Mesendoderm (in vitro differentiated cells): ENCODE data around the gene FBXL14.

ENCODE experiments used
- DNase-seq: peaks from one replicate; pipeline ENCODE4 v3.0.0; 2013
- H2AK5ac ChIP-seq: 2 replicates; pipeline ENCODE4 v1.6.1; 2013; ENCODE audit warnings: low read length, inconsistent platforms
- H2BK120ac ChIP-seq: 2 replicates; pipeline ENCODE4 v1.6.1; 2013; ENCODE audit warnings: low read depth, mild to moderate bottlenecking, low read length, moderate library complexity, mixed read lengths
- H2BK15ac ChIP-seq: replicated peaks from 2 replicates; pipeline ENCODE4 v1.6.1; 2013; ENCODE audit warnings: low read depth, mild to moderate bottlenecking, moderate library complexity
- H2BK5ac ChIP-seq: 2 replicates; pipeline ENCODE4 v1.6.1; 2013; ENCODE audit warnings: low read length, inconsistent platforms
- H3K18ac ChIP-seq: 2 replicates; pipeline ENCODE4 v1.6.1; 2013; ENCODE audit warnings: mild to moderate bottlenecking, low read length, mixed read lengths
- H3K23ac ChIP-seq: one replicate; pipeline ENCODE4 v1.6.1; 2013; ENCODE audit warnings: low read length
- H3K27ac ChIP-seq: 2 replicates; pipeline ENCODE4 v1.5.1; 2013; ENCODE audit warnings: low read depth, mild to moderate bottlenecking, inconsistent platforms, low read length, moderate library complexity
- H3K27me3 ChIP-seq: 2 replicates; pipeline ENCODE4 v1.6.1; 2013; ENCODE audit warnings: low read length, control low read depth, mild to moderate bottlenecking, inconsistent platforms; ENCODE audit not compliant: insufficient read depth, poor library complexity
- H3K36me3 ChIP-seq: 2 replicates; pipeline ENCODE4 v1.6.1; 2013; ENCODE audit warnings: low read length, inconsistent platforms; ENCODE audit not compliant: control insufficient read depth, insufficient read depth
- H3K4ac ChIP-seq: one replicate; pipeline ENCODE4 v1.6.1; 2013; ENCODE audit warnings: low read depth, mild to moderate bottlenecking, low read length, moderate library complexity
- H3K4me1 ChIP-seq: 2 replicates; pipeline ENCODE4 v1.6.1; 2013; ENCODE audit warnings: low read depth, low read length, inconsistent platforms; ENCODE audit not compliant: control insufficient read depth
- H3K4me2 ChIP-seq: 2 replicates; pipeline ENCODE4 v1.6.1; 2013; ENCODE audit warnings: low read length
- H3K4me3 ChIP-seq: 2 replicates; pipeline ENCODE4 v1.5.1; 2013; ENCODE audit warnings: mild to moderate bottlenecking, low read length
- H3K56ac ChIP-seq: one replicate; pipeline ENCODE4 v1.6.1; 2013; ENCODE audit warnings: low read length
- H3K79me1 ChIP-seq: 2 replicates; pipeline ENCODE4 v1.6.1; 2013; ENCODE audit warnings: low read length, inconsistent platforms
- H3K79me2 ChIP-seq: 2 replicates; pipeline ENCODE4 v1.6.1; 2013; ENCODE audit warnings: mild to moderate bottlenecking, low read length; ENCODE audit not compliant: control insufficient read depth, insufficient read depth
- H3K9ac ChIP-seq: 2 replicates; pipeline ENCODE4 v1.6.1; 2013; ENCODE audit warnings: low read length, inconsistent platforms
- H4K5ac ChIP-seq: one replicate; pipeline ENCODE4 v1.6.1; 2013; ENCODE audit warnings: low read length
- H4K8ac ChIP-seq: one replicate; pipeline ENCODE4 v1.6.1; 2013; ENCODE audit warnings: low read depth, mild to moderate bottlenecking, control low read depth, low read length, moderate library complexity
- WGBS: extraction: QIAGEN DNeasy Blood & Tissue Kit; methylation state at CpG from one replicate; pipeline ENCODE4 v1.1.7; 2013; ENCODE audit warnings: low lambda C conversion rate, missing lambda C conversion rate; ENCODE audit not compliant: insufficient coverage; ENCODE audit errors: extremely low coverage; 5-methylcytosine and 5-hydroxymethylcytosine counted together

The FBXL14 gene

DNA sequence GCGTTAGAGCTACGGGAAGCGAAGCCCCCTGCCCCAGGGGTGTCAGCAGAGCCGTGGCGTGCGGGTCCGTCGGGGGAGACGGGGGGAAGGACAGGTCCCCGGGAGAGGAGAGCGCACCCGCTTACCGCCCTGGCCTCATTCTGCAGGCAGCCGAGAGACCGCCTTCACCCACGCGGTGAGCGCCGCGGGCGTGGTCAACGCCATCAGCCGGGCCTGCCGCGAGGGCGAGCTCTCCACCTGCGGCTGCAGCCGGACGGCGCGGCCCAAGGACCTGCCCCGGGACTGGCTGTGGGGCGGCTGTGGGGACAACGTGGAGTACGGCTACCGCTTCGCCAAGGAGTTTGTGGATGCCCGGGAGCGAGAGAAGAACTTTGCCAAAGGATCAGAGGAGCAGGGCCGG lies 45.2 kb upstream of the FBXL14 start:
- no peaks in the 10 kb centered on the region for H3K36me3 ChIP-seq
- no peak overlapping the region for H2BK120ac ChIP-seq
- no peak overlapping the region for H3K27ac ChIP-seq
- no peaks in the 10 kb centered on the region for H3K27me3 ChIP-seq
- no peak overlapping the region for H3K23ac ChIP-seq
- no peak overlapping the region for H3K18ac ChIP-seq
- H3K4me2 ChIP-seq = no peak overlapping the region
- no peak overlapping the region for H2BK15ac ChIP-seq
- no peaks in the 10 kb centered on the region for H3K4me1 ChIP-seq
- no peak for DNase-seq
- H3K9ac ChIP-seq = no peak overlapping the region
- WGBS = no CpG with 5 or more reads among the region's 40 CpGs
- H2AK5ac ChIP-seq = no peak overlapping the region
- no peak overlapping the region for H3K4me3 ChIP-seq
- no peaks in the 10 kb centered on the region for H3K79me2 ChIP-seq
- H3K4ac ChIP-seq = no peak overlapping the region
- H2BK5ac ChIP-seq = no peak overlapping the region
- no peak overlapping the region for H4K8ac ChIP-seq
- no peaks in the 10 kb centered on the region for H3K79me1 ChIP-seq
- H3K56ac ChIP-seq = peak overlapping the region; percentile 50
- H4K5ac ChIP-seq = no peak overlapping the region

GRCh38 chr12:1638203-1638602 lies 43.8 kb upstream of the FBXL14 start:
- Histone ChIP-seq H3K18ac (no peak overlapping the region), H2AK5ac (no peak overlapping the region), H3K4me3 (no peak overlapping the region), H3K4me1 (peaks cover 4% of the 10 kb centered on the region), H3K56ac (no peak overlapping the region), H4K5ac (no peak overlapping the region), H3K9ac (no peak overlapping the region), H2BK15ac (no peak overlapping the region), H3K79me1 (no peaks in the 10 kb centered on the region), H3K4me2 (no peak overlapping the region), H3K27me3 (no peaks in the 10 kb centered on the region), H3K27ac (no peak overlapping the region), H4K8ac (no peak overlapping the region), H3K23ac (no peak overlapping the region), H3K79me2 (no peaks in the 10 kb centered on the region), H3K36me3 (no peaks in the 10 kb centered on the region), H2BK120ac (no peak overlapping the region), H2BK5ac (no peak overlapping the region), H3K4ac (no peak overlapping the region)
- WGBS = no CpG with 5 or more reads among the region's 5 CpGs
- DNase-seq = no peak

- Histone ChIP-seq H2AK5ac (no peak overlapping the region), H3K36me3 (no peaks in the 10 kb centered on the region), H3K18ac (no peak overlapping the region), H4K5ac (no peak overlapping the region), H3K56ac (no peak overlapping the region), H2BK120ac (no peak overlapping the region), H3K79me2 (no peaks in the 10 kb centered on the region), H3K79me1 (no peaks in the 10 kb centered on the region), H2BK15ac (no peak overlapping the region), H3K23ac (no peak overlapping the region), H4K8ac (no peak overlapping the region), H3K27me3 (no peaks in the 10 kb centered on the region), H3K27ac (no peak overlapping the region), H3K9ac (no peak overlapping the region), H3K4ac (no peak overlapping the region), H3K4me3 (no peak overlapping the region), H3K4me2 (no peak overlapping the region), H2BK5ac (no peak overlapping the region), H3K4me1 (peaks cover 9% of the 10 kb centered on the region)
- no peak for DNase-seq
- WGBS = no CpG with 5 or more reads among the region's 11 CpGs
Observed at GRCh38 chr12:1635301-1636095, 41.1 kb upstream of the FBXL14 start.

DNA sequence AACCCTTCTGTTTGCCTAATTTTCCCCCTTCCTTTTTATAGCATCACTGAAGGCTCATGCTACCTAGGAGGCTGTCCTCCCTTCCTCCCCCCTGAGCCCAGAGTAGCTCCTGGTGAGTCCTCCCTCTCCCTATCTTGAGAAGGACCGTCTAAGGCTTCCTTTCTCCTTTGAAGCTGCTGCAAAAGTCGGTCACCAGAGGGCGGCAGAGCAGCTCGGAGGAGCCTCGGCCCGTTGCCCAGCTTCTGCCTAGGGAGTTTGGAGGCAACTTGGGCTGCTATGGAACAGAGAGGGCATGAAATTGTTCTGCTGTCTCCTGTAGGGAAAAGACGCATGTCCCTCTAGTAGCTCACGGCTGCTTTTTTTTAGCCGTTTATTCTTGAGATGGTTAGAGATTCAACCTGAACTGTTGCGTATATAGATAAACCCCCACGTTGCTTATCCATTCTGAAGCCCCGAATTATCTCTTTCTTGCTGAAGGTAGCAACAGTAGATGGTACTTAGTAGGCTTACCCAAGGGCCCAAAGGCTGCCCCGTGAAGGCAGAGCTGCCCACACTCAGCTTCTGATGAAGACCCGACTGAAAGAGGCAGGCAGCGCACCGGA lies 40.3 kb upstream of the FBXL14 start:
- H3K9ac ChIP-seq = no peak overlapping the region
- H2AK5ac ChIP-seq = no peak overlapping the region
- whole genome bisulfite sequencing = no CpG with 5 or more reads among the region's 16 CpGs
- H3K27ac ChIP-seq = no peak overlapping the region
- no peak overlapping the region for H2BK15ac ChIP-seq
- H2BK5ac ChIP-seq = no peak overlapping the region
- no peak overlapping the region for H3K4ac ChIP-seq
- H3K4me3 ChIP-seq = no peak overlapping the region
- peaks cover 9% of the 10 kb centered on the region for H3K4me1 ChIP-seq
- H4K8ac ChIP-seq = no peak overlapping the region
- H3K23ac ChIP-seq = no peak overlapping the region
- H2BK120ac ChIP-seq = no peak overlapping the region
- H3K56ac ChIP-seq = peak overlapping the region; percentile 58
- H3K18ac ChIP-seq = no peak overlapping the region
- H3K79me1 ChIP-seq = no peaks in the 10 kb centered on the region
- H3K27me3 ChIP-seq = no peaks in the 10 kb centered on the region
- no peak overlapping the region for H3K4me2 ChIP-seq
- H3K79me2 ChIP-seq = no peaks in the 10 kb centered on the region
- no peak overlapping the region for H4K5ac ChIP-seq
- no peaks in the 10 kb centered on the region for H3K36me3 ChIP-seq
- peak; percentile 88 for DNase-seq

DNA sequence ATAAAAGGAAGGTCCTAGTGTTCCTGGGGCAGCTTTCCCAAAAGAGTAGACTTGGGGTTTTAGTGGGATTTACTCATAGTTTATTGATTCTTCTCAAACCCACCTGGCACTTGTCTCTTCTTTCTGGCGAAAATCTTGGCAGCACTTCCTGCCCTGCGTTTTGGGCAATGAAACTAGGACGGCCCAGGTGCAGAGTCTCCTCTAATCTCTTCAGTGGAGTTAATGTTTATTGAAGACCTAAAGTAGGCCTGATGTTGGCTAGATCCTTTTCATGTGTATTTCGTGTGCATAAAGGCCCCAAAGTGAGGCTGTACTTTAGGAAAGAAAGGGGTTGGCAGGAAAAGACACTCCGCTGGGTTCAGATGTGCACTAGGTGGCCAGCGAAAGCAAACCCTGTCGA lies 39.8 kb upstream of the FBXL14 start:
- Histone ChIP-seq H4K8ac (no peak overlapping the region), H3K27me3 (no peaks in the 10 kb centered on the region), H3K56ac (peak overlapping the region; percentile 58), H3K79me1 (no peaks in the 10 kb centered on the region), H3K9ac (peak overlapping the region; percentile 6), H3K4ac (no peak overlapping the region), H3K23ac (no peak overlapping the region), H3K4me1 (peaks cover 9% of the 10 kb centered on the region), H3K4me3 (no peak overlapping the region), H2AK5ac (no peak overlapping the region), H2BK15ac (no peak overlapping the region), H4K5ac (no peak overlapping the region), H2BK5ac (no peak overlapping the region), H3K79me2 (no peaks in the 10 kb centered on the region), H3K27ac (no peak overlapping the region), H3K36me3 (no peaks in the 10 kb centered on the region), H3K18ac (no peak overlapping the region), H2BK120ac (no peak overlapping the region), H3K4me2 (no peak overlapping the region)
- no CpG with 5 or more reads among the region's 7 CpGs for WGBS
- DNase-seq = no peak
